Measurements from ENCODE around the gene MTOR. TPM values are rescaled to one million over a fixed set of nuclear protein-coding genes. Genes with fewer than 3 reads are reported as not detected.

The MTOR gene
- polyA plus RNA-seq, 1 of the 3 experiments (the other 2 are of a cell fraction) = 20.9 TPM

DNA sequence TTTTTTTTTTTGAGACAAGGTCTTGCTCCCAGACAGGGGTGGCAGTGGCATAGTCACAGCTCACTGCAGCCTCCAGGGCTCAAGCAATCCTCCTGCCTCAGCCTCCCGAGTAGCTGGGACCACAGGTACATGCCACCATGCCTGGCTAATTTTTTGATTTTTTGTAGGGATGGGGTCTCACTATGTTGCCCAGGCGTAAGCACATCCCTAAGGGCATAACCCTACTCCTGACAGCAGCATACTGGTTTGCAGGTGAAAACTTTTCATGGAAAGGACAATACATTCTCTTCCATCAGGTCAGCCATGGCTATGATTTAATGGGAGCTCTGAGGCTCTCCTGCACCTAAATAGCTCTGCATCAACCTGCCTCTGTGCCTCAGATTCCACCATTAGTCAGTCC, 40.0 kb upstream of the MTOR start:
- H3K27ac ChIP-seq (ENCODE audit: low read depth in 2 of 2, low read length in 1 of 2) = peak overlapping the region in 1 of 2 experiments; percentile 90; a peak in 1 of 4 replicates
- DNase-seq = no peak
- no peaks in the 10 kb centered on the region for H3K79me2 ChIP-seq (ENCODE audit: insufficient read depth)
- ChIA-PET CTCF (interaction anchor here (0.8 to 3.7 kb wide), 9 partner anchors 13 to 343 kb away, joined by 3 to 14 read pairs (median 4); partner anchors contain the start of gene DISP3), POLR2A (interaction anchor here (0.7 to 1.7 kb wide), 5 partner anchors 10 to 156 kb away, joined by 3 to 14 read pairs (median 4); partner anchors contain the start of gene MTOR)
- peaks cover 0 to 20% of the 10 kb centered on the region in 2 experiments; a peak in 2 of 4 replicates for H3K4me1 ChIP-seq (ENCODE audit: control insufficient read depth in 1 of 2, insufficient read depth in 2 of 2, low read depth in 1 of 2, low read length in 1 of 2)
- no peak overlapping the region for H2AFZ ChIP-seq (ENCODE audit: low read depth)
- H3K9ac ChIP-seq = no peak overlapping the region
- no peak overlapping the region for H3K4me2 ChIP-seq
- H3K9me2 ChIP-seq = no peaks in the 10 kb centered on the region
- no peaks in the 10 kb centered on the region for H4K20me1 ChIP-seq (ENCODE audit: insufficient read depth)
- H3K9me3 ChIP-seq = no peaks in the 10 kb centered on the region
- H3K4me3 ChIP-seq (ENCODE audit: low read depth in 2 of 2, low read length in 1 of 2) = no peak overlapping the region
- TF ChIP-seq MXI1 (IDR thresholded peaks at IDR 0.05; ENCODE audit: low read depth, low read length) (no peak), EP300 (IDR thresholded peaks at IDR 0.05; ENCODE audit: borderline replicate concordance in 1 of 2, low read depth in 1 of 2, low read length in 1 of 2) (no peak), FOXM1 (IDR thresholded peaks at IDR 0.05; ENCODE audit: low read depth) (no peak)
- no peaks in the 10 kb centered on the region for H3K36me3 ChIP-seq (replicated peaks in 1 of 2; ENCODE audit: control insufficient read depth in 1 of 2, insufficient read depth in 2 of 2, low read length in 1 of 2)
- H3F3A ChIP-seq (replicated peaks; ENCODE audit: insufficient read depth) = no peaks in the 10 kb centered on the region
- 72% methylated on average over 2 of the region's 2 CpGs for WGBS (ENCODE audit: low lambda C conversion rate)
- no peaks in the 10 kb centered on the region for H3K27me3 ChIP-seq (ENCODE audit: insufficient read depth)

DNA sequence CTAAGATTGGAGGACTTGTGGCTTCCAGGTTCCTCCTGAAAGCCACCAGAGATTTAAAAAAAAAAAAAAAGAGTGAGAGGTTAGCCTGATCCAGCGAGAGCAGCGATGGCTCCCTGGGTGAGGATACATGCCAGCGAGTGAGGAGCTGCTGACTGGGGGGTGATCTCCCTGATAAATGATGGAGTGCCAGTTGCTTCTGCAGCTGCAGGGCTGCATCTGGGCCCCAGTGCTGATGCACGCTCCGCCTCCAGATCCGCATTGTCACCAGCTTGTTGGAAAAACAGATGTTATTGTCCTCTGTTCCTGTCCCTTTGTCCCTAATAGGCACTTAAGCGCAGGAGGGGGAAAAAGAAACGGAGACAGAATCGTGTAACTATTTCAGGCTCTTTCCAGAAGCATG, 39.2 kb upstream of the MTOR start:
- no peak overlapping the region for H3K9ac ChIP-seq
- H3K36me3 ChIP-seq (replicated peaks in 1 of 2; ENCODE audit: control insufficient read depth in 1 of 2, insufficient read depth in 2 of 2, low read length in 1 of 2) = no peaks in the 10 kb centered on the region
- peak; percentile 91 for DNase-seq
- no peak overlapping the region for H3K4me2 ChIP-seq
- POLR2A ChIA-PET = interaction anchor here (0.6 to 1.7 kb wide), 7 partner anchors 9 to 435 kb away, joined by 3 to 14 read pairs (median 3); partner anchors contain the start of genes DISP3 and MTOR
- CTCF ChIA-PET = interaction anchor here (0.8 to 3.7 kb wide), 9 partner anchors 9 to 344 kb away, joined by 3 to 14 read pairs (median 4); partner anchors contain the start of gene DISP3
- H3K9me3 ChIP-seq = no peaks in the 10 kb centered on the region
- H3K4me1 ChIP-seq (ENCODE audit: control insufficient read depth in 1 of 2, insufficient read depth in 2 of 2, low read depth in 1 of 2, low read length in 1 of 2) = peaks cover 0 to 20% of the 10 kb centered on the region in 2 experiments; a peak in 2 of 4 replicates
- WGBS (ENCODE audit: low lambda C conversion rate) = 25% methylated on average over 6 of the region's 9 CpGs
- TF ChIP-seq GATA2 (CRISPR knock-in tag; IDR thresholded peaks at IDR 0.05) (peak; percentile 84), ELF1 (IDR thresholded peaks at IDR 0.05) (no peak), RAD21 (IDR thresholded peaks at IDR 0.05; ENCODE audit: low read length) (peak; percentile 22), FOXJ3 (CRISPR knock-in tag; IDR thresholded peaks at IDR 0.05) (peak; percentile 64; the same call in 1 of the 2 replicates), EP300 (IDR thresholded peaks at IDR 0.05; ENCODE audit: borderline replicate concordance in 1 of 2, low read depth in 1 of 2, low read length in 1 of 2) (peak in 1 of 2 experiments; percentile 82; a peak in 2 of 4 replicates), RCOR1 (IDR thresholded peaks at IDR 0.05; ENCODE audit: low read length) (peak; percentile 87), TEAD4 (IDR thresholded peaks at IDR 0.05; ENCODE audit: borderline replicate concordance, insufficient read depth) (no peak), TAF1 (IDR thresholded peaks at IDR 0.05; ENCODE audit: borderline replicate concordance, low read depth, low read length) (no peak), EZH2phosphoT487 (IDR thresholded peaks at IDR 0.05; ENCODE audit: borderline replicate concordance, low read depth) (no peak), CHD2 (IDR thresholded peaks at IDR 0.05; ENCODE audit: low read length, partially characterized antibody) (peak; percentile 86)
- TF ChIP-seq, protein P1, sequence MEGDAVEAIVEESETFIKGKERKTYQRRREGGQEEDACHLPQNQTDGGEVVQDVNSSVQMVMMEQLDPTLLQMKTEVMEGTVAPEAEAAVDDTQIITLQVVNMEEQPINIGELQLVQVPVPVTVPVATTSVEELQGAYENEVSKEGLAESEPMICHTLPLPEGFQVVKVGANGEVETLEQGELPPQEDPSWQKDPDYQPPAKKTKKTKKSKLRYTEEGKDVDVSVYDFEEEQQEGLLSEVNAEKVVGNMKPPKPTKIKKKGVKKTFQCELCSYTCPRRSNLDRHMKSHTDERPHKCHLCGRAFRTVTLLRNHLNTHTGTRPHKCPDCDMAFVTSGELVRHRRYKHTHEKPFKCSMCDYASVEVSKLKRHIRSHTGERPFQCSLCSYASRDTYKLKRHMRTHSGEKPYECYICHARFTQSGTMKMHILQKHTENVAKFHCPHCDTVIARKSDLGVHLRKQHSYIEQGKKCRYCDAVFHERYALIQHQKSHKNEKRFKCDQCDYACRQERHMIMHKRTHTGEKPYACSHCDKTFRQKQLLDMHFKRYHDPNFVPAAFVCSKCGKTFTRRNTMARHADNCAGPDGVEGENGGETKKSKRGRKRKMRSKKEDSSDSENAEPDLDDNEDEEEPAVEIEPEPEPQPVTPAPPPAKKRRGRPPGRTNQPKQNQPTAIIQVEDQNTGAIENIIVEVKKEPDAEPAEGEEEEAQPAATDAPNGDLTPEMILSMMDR (IDR thresholded peaks at IDR 0.05) = no peak
- peak overlapping the region in 1 of 2 experiments; percentile 90; a peak in 2 of 4 replicates for H3K27ac ChIP-seq (ENCODE audit: low read depth in 2 of 2, low read length in 1 of 2)
- no peak overlapping the region for H2AFZ ChIP-seq (ENCODE audit: low read depth)
- no peaks in the 10 kb centered on the region for H3K27me3 ChIP-seq (ENCODE audit: insufficient read depth)
- H4K20me1 ChIP-seq (ENCODE audit: insufficient read depth) = no peaks in the 10 kb centered on the region
- no peaks in the 10 kb centered on the region for H3K79me2 ChIP-seq (ENCODE audit: insufficient read depth)
- H3K9me2 ChIP-seq = no peaks in the 10 kb centered on the region
- H3F3A ChIP-seq (replicated peaks; ENCODE audit: insufficient read depth) = no peaks in the 10 kb centered on the region
- H3K4me3 ChIP-seq (ENCODE audit: low read depth in 2 of 2, low read length in 1 of 2) = no peak overlapping the region
